Osteoblast (primary cell): Measurements from ENCODE around the gene CRIP1. TPM values are rescaled to one million over a fixed set of nuclear protein-coding genes. Genes with fewer than 3 reads are reported as not detected.

ENCODE experiments used
- DNase-seq: peaks from one replicate; pipeline ENCODE4 v3.0.0; 2011; ENCODE audit warnings: low spot score, mixed read lengths; ENCODE audit not compliant: insufficient read length; ENCODE audit errors: missing footprints
- H2AFZ ChIP-seq: 2 replicates; pipeline ENCODE4 v1.6.0; 2011; ENCODE audit warnings: mild to moderate bottlenecking, low read length
- H3K27ac ChIP-seq: 2 replicates; pipeline ENCODE4 v1.5.1; 2011; ENCODE audit warnings: mild to moderate bottlenecking, low read depth, low read length, moderate library complexity
- H3K27me3 ChIP-seq: 2 replicates; pipeline ENCODE4 v1.6.0; 2012; ENCODE audit warnings: mild to moderate bottlenecking, control low read depth, inconsistent platforms, low read length, moderate library complexity; ENCODE audit not compliant: insufficient read depth
- H3K36me3 ChIP-seq: 2 replicates; pipeline ENCODE4 v1.5.1; 2011; ENCODE audit warnings: mild to moderate bottlenecking, low read length, control low read depth, moderate library complexity; ENCODE audit not compliant: insufficient read depth
- H3K4me1 ChIP-seq: 2 replicates; pipeline ENCODE4 v1.5.1; 2011; ENCODE audit warnings: mild to moderate bottlenecking, low read length, control low read depth, moderate library complexity; ENCODE audit not compliant: insufficient read depth
- H3K4me2 ChIP-seq: 2 replicates; pipeline ENCODE4 v1.6.0; 2011; ENCODE audit warnings: mild to moderate bottlenecking, low read length; ENCODE audit not compliant: insufficient read depth
- H3K4me3 ChIP-seq: fragments of 200-600 bp; sonication (generic); 3 replicates; pipeline ENCODE4 v1.5.1; 2012; ENCODE audit warnings: mild to moderate bottlenecking, low read length, inconsistent platforms; ENCODE audit not compliant: insufficient read depth
- H3K79me2 ChIP-seq: 2 replicates; pipeline ENCODE4 v1.6.0; 2012; ENCODE audit warnings: mild to moderate bottlenecking, low read length, control low read depth, inconsistent platforms; ENCODE audit not compliant: insufficient read depth
- H3K9me3 ChIP-seq: 2 replicates; pipeline ENCODE4 v1.5.1; 2011; ENCODE audit warnings: low read depth, low read length, control low read depth
- H4K20me1 ChIP-seq: 2 replicates; pipeline ENCODE4 v1.6.0; 2012; ENCODE audit warnings: mild to moderate bottlenecking, low read length, control low read depth; ENCODE audit not compliant: insufficient read depth
- CTCF ChIP-seq: IDR thresholded peaks from 2 replicates; pipeline ENCODE4 v1.5.1; 2011; ENCODE audit warnings: mild to moderate bottlenecking, low read depth, low read length, moderate library complexity; ENCODE audit errors: extremely low read depth
- total RNA-seq: library from RNA; depleted of rRNA; stranded (reverse); fragments of >200 nt; gene quantifications from 2 replicates; pipeline ENCODE4 v1.2.3, GENCODE V29; 2012

The CRIP1 gene
- total RNA-seq, 1 donor: 8.7 TPM

GRCh38 chr14:105476097-105476830 lies 10.4 kb upstream of the CRIP1 start:
- peak; percentile 98 for DNase-seq
- Histone ChIP-seq H3K27me3 (no peaks in the 10 kb centered on the region), H4K20me1 (peaks cover 12% of the 10 kb centered on the region), H3K9me3 (no peaks in the 10 kb centered on the region), H3K79me2 (peaks cover 4% of the 10 kb centered on the region), H3K4me3 (peak overlapping the region; percentile 76), H3K36me3 (no peaks in the 10 kb centered on the region), H3K4me2 (peak overlapping the region; percentile 82), H2AFZ (peak overlapping the region; percentile 59), H3K4me1 (peaks cover 30% of the 10 kb centered on the region), H3K27ac (peak overlapping the region; percentile 61)
- TF ChIP-seq CTCF: no peak

- no peak for TF ChIP-seq CTCF
- peak overlapping the region; percentile 61 for H3K27ac ChIP-seq
- peak overlapping the region; percentile 76 for H3K4me3 ChIP-seq
These were observed 9.6 kb upstream of the CRIP1 start for GRCh38 chr14:105476831-105477659.

GRCh38 chr14:105477660-105478397 lies 8.9 kb upstream of the CRIP1 start:
- Histone ChIP-seq H3K79me2 (peaks cover 4% of the 10 kb centered on the region), H3K27ac (no peak overlapping the region), H3K4me2 (no peak overlapping the region), H3K27me3 (no peaks in the 10 kb centered on the region), H3K4me1 (peaks cover 42% of the 10 kb centered on the region), H3K4me3 (no peak overlapping the region), H3K36me3 (no peaks in the 10 kb centered on the region), H3K9me3 (no peaks in the 10 kb centered on the region), H2AFZ (no peak overlapping the region), H4K20me1 (peaks cover 8% of the 10 kb centered on the region)
- DNase-seq: no peak
- no peak for TF ChIP-seq CTCF

More at GRCh38 chr14:105476831-105477659, 9.6 kb upstream of the CRIP1 start:
- Histone ChIP-seq H3K4me1 (peaks cover 37% of the 10 kb centered on the region), H3K36me3 (no peaks in the 10 kb centered on the region), H3K9me3 (no peaks in the 10 kb centered on the region), H2AFZ (no peak overlapping the region), H3K79me2 (peaks cover 4% of the 10 kb centered on the region), H4K20me1 (peaks cover 11% of the 10 kb centered on the region), H3K27me3 (no peaks in the 10 kb centered on the region), H3K4me2 (peak overlapping the region; percentile 82)
- no peak for DNase-seq
